Parathyroid adenoma (tissue), 2 donors: Measurements from ENCODE around the gene AFDN.

Experiments used
- H2AFZ ChIP-seq: fragments of 300-600 bp; sonication (generic); one replicate; pipeline ENCODE4 v1.7.0; 2017; ENCODE audit warnings: antibody characterized with exemption, mild to moderate bottlenecking
- H3K27ac ChIP-seq: fragments of 300-600 bp; sonication (generic); one replicate; pipeline ENCODE4 v1.7.0; 2017
- H3K27me3 ChIP-seq: fragments of 300-600 bp; sonication (generic); one replicate; pipeline ENCODE4 v1.7.0; 2017; ENCODE audit warnings: low read length; ENCODE audit not compliant: control insufficient read depth, insufficient read depth
- H3K36me3 ChIP-seq: fragments of 300-600 bp; sonication (generic); one replicate; pipeline ENCODE4 v1.7.0; 2017; ENCODE audit warnings: low read length; ENCODE audit not compliant: control insufficient read depth, insufficient read depth
- H3K4me1 ChIP-seq: fragments of 300-600 bp; sonication (generic); one replicate; pipeline ENCODE4 v1.7.0; 2017; ENCODE audit warnings: control low read depth
- H3K4me2 ChIP-seq: fragments of 300-600 bp; sonication (generic); one replicate; pipeline ENCODE4 v1.7.0; 2017; ENCODE audit warnings: low read length
- H3K4me3 ChIP-seq: fragments of 300-600 bp; sonication (generic); one replicate; pipeline ENCODE4 v1.7.0; 2017; ENCODE audit warnings: low read depth, low read length
- H3K79me2 ChIP-seq: fragments of 300-600 bp; sonication (generic); one replicate; pipeline ENCODE4 v1.7.0; 2017; ENCODE audit warnings: control low read depth
- H3K9ac ChIP-seq: fragments of 300-600 bp; sonication (generic); one replicate; pipeline ENCODE4 v1.7.0; 2017; ENCODE audit warnings: mild to moderate bottlenecking
- H3K9me3 ChIP-seq: fragments of 300-600 bp; sonication (generic); one replicate; pipeline ENCODE4 v1.7.0; 2017; ENCODE audit warnings: low read length; ENCODE audit not compliant: control insufficient read depth
- TF ChIP-seq, protein P1 (sequence below): fragments of 300-600 bp; sonication (generic); IDR thresholded peaks from one replicate; pipeline ENCODE4 v1.7.0; 2017; ENCODE audit warnings: antibody characterized with exemption, mild to moderate bottlenecking
- donor health status: primary hyperparathyroidism.

The AFDN gene

GRCh38 chr6:167981916-167982462, 155.3 kb downstream of the AFDN start:
- Histone ChIP-seq H3K4me2 (no peak overlapping the region), H3K4me1 (no peaks in the 10 kb centered on the region), H3K27me3 (no peaks in the 10 kb centered on the region), H3K9me3 (no peaks in the 10 kb centered on the region), H3K36me3 (no peaks in the 10 kb centered on the region), H3K9ac (no peak overlapping the region), H3K27ac (no peak overlapping the region), H3K4me3 (no peak overlapping the region), H2AFZ (no peak overlapping the region), H3K79me2 (no peaks in the 10 kb centered on the region)
- TF ChIP-seq, protein P1, sequence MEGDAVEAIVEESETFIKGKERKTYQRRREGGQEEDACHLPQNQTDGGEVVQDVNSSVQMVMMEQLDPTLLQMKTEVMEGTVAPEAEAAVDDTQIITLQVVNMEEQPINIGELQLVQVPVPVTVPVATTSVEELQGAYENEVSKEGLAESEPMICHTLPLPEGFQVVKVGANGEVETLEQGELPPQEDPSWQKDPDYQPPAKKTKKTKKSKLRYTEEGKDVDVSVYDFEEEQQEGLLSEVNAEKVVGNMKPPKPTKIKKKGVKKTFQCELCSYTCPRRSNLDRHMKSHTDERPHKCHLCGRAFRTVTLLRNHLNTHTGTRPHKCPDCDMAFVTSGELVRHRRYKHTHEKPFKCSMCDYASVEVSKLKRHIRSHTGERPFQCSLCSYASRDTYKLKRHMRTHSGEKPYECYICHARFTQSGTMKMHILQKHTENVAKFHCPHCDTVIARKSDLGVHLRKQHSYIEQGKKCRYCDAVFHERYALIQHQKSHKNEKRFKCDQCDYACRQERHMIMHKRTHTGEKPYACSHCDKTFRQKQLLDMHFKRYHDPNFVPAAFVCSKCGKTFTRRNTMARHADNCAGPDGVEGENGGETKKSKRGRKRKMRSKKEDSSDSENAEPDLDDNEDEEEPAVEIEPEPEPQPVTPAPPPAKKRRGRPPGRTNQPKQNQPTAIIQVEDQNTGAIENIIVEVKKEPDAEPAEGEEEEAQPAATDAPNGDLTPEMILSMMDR, result no peak

DNA sequence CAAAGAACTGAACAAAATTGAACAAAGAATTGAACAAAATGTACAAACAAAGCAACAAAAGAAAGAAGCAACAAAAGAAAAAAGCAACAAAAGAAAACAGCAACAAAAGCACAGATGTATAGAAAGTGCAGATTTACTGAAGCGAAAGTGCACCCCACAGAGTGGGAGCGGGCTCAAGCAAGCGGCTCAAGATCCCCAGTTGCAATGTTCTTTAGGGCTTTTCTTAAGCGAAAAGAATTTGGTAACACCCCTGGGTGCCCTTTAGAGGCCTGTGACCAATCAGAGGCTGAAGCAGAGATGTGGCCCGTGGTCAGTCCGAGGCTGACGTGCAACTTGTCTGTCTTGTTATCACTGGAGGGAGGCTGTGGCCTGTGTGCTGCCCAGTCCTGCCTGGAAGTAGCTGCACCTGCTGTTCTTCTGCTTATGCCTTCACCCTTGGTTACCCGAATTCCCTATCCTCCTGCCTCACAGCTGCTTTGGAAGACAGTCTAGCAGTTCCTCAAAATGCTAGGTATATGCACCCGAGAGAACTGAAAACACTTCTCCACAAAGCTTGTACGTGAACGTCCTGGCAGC, 157.5 kb downstream of the AFDN start:
- H3K4me1 ChIP-seq, result no peaks in the 10 kb centered on the region
- H3K9ac ChIP-seq, result no peak overlapping the region
- H3K9me3 ChIP-seq, result no peaks in the 10 kb centered on the region
- H3K27me3 ChIP-seq, result no peaks in the 10 kb centered on the region
- H3K79me2 ChIP-seq, result no peaks in the 10 kb centered on the region
- H3K4me2 ChIP-seq, result no peak overlapping the region
- no peak overlapping the region for H3K4me3 ChIP-seq
- TF ChIP-seq, protein P1, result no peak
- no peak overlapping the region for H2AFZ ChIP-seq
- no peaks in the 10 kb centered on the region for H3K36me3 ChIP-seq
- H3K27ac ChIP-seq, result no peak overlapping the region

DNA sequence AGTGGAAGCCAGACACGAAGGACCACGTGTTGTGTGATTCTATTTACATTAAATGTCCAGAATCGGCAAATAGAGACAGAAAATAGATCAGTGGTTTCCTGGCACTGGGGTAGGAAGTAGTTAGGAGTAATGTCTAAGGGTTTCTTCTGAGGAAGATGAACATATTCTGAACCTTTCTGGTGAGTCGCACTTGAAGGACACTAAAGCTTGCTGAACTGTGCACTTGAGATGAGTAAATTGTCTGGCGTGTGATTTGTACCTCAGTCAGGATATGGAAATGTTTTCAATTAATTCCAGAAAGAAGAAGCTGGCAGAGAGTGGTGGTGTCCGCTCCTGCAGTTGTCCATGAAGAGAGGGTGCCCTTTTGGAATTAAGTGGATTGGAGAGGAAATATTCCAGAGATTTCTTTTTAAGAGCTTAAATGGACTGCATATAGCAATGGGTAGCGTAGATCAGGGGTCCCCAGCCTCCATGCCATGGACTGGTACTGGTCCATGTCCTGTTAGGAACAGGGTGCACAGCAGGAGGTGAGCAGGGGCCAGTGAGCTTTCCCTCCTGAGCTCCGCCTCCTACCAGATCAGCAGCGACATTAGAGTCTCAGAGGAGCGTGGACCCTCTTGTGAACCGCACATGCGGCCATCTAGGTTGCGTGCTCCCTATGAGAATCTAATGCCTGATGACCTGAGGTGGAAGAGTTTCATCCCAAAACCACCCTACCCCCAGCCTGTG, 158.3 kb downstream of the AFDN start:
- TF ChIP-seq, protein P1, result no peak
- H3K4me3 ChIP-seq, result no peak overlapping the region
- no peaks in the 10 kb centered on the region for H3K27me3 ChIP-seq
- no peaks in the 10 kb centered on the region for H3K36me3 ChIP-seq
- no peaks in the 10 kb centered on the region for H3K9me3 ChIP-seq
- H3K9ac ChIP-seq, result no peak overlapping the region
- no peak overlapping the region for H2AFZ ChIP-seq
- H3K79me2 ChIP-seq, result no peaks in the 10 kb centered on the region
- no peak overlapping the region for H3K27ac ChIP-seq
- H3K4me2 ChIP-seq, result no peak overlapping the region
- H3K4me1 ChIP-seq, result no peaks in the 10 kb centered on the region

GRCh38 chr6:167985911-167986595, 159.3 kb downstream of the AFDN start:
- Histone ChIP-seq H3K9ac (no peak overlapping the region), H3K36me3 (no peaks in the 10 kb centered on the region), H3K4me1 (no peaks in the 10 kb centered on the region), H3K4me3 (no peak overlapping the region), H3K79me2 (no peaks in the 10 kb centered on the region), H3K27ac (no peak overlapping the region), H2AFZ (no peak overlapping the region), H3K4me2 (no peak overlapping the region), H3K9me3 (no peaks in the 10 kb centered on the region), H3K27me3 (no peaks in the 10 kb centered on the region)
- TF ChIP-seq, protein P1, result no peak
